NCI-H2227 treated with DMSO at 0.1 percent for 48 hours (cell line): Measurements from ENCODE around the gene DDAH1.

Experiments used
- DNase-seq: peaks from one replicate; lab custom pipeline; 2025; lab: John Stamatoyannopoulos, UW

The DDAH1 gene

DNA sequence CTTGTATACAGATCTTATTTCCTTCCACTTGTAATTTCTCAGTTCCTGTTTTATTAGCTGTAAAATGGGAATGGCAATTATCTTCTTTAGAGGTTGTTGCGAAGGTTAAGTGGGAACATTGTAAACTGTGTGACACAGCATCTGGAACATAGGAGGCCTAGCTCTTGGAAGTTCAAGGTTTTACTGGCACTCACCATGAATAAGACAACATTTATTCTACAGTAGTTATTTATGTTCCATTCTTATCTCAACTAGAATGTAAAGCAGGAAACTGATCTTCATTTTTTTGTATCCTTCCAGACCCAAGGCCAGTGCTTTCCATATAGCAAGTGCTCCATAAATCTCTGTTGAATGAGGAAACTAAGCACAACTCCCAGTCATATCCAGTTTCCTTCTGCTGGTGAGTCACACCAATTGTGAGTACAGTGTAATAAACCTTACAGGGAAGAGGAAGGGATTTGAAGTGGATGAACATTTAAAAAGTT lies 189.9 kb downstream of the DDAH1 start:
- DNase-seq, result no peak

DNA sequence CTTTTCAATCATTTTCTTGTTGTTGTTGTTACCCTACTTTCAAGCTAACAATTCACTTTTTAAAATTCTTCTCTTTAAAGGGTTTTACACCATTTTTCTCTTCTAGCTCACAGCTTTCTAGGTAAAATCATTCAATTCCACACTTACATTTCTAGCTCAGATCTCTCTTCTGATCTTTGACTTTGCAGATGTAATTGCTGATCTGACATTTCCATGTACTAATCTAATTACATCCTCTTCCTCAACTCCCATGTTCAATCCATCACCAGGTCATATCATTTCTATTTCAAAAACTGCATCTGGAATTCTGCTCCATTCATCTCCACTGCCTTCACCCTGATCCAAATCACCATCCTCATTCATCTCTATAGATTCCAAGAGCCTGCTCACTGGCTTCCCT lies 191.6 kb downstream of the DDAH1 start:
- no peak for DNase-seq

DNA sequence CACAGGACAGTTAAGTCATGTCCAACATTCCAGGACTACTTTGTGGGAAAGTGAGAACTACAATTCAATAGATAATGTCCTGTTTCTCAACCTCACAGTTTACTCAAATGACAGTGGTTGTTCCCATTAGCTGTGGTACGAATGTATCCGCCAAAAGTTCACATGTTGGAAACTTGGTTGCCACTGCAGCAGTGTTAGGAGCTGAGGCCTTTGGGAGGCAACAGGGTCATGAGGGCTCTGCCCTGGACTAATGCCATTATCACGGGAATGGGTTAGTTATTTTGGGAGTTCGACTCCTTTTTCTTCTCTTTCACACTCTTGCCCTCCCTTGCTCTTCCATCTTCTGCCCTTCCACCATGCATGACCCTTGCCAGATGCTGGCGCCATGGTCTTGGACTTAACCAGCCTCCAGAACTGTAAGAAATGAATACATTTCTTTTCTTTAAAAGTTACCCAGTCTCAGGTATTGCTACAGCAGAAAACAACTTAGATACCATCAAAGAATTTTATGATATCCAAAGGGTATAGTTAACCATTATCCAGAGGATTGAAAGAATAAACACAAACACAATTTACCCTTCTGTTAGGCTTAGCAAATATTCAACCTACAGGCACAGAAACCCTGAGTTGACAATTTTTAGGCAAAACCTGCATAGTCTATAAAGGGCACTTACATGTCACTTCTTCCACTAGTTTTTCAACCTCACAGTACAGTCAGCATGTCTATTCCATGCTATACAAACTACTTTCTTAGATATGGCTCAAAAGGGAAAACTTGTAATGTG lies 196.0 kb downstream of the DDAH1 start:
- no peak for DNase-seq
